AG09319 (cell line): Measurements from ENCODE around the gene CDC42EP3.

ENCODE experiments used
- DNase-seq: peaks from one replicate; pipeline ENCODE4 v3.0.0-alpha.2; 2010; ENCODE audit warnings: low read depth; ENCODE audit errors: extremely low read depth
- TF ChIP-seq, protein P1 (sequence below): IDR thresholded peaks from 2 replicates; pipeline ENCODE4 v1.5.1; 2011; ENCODE audit warnings: low read depth, mild to moderate bottlenecking, inconsistent platforms, low read length, moderate library complexity

The CDC42EP3 gene

DNA sequence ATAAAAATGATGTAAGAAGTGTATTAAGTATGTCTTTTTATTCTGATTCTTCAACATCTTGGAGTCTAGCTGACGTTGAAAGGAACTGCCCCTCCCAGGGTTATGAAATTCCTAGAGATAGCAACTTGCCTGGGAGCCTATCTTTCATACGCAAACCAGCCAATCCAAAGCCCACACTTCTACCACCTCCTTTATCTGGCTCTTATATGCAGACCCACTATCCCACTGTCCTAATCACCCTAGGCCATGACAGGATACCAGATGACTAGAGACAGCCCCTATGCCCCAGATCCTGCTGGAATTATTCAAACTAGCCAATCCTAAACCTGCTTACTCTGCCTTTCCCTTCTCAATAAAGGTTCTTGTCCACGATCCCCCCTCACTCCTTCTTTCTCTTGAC, 11.8 kb upstream of the CDC42EP3 start:
- no peak for DNase-seq
- TF ChIP-seq, protein P1, sequence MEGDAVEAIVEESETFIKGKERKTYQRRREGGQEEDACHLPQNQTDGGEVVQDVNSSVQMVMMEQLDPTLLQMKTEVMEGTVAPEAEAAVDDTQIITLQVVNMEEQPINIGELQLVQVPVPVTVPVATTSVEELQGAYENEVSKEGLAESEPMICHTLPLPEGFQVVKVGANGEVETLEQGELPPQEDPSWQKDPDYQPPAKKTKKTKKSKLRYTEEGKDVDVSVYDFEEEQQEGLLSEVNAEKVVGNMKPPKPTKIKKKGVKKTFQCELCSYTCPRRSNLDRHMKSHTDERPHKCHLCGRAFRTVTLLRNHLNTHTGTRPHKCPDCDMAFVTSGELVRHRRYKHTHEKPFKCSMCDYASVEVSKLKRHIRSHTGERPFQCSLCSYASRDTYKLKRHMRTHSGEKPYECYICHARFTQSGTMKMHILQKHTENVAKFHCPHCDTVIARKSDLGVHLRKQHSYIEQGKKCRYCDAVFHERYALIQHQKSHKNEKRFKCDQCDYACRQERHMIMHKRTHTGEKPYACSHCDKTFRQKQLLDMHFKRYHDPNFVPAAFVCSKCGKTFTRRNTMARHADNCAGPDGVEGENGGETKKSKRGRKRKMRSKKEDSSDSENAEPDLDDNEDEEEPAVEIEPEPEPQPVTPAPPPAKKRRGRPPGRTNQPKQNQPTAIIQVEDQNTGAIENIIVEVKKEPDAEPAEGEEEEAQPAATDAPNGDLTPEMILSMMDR: no peak

DNA sequence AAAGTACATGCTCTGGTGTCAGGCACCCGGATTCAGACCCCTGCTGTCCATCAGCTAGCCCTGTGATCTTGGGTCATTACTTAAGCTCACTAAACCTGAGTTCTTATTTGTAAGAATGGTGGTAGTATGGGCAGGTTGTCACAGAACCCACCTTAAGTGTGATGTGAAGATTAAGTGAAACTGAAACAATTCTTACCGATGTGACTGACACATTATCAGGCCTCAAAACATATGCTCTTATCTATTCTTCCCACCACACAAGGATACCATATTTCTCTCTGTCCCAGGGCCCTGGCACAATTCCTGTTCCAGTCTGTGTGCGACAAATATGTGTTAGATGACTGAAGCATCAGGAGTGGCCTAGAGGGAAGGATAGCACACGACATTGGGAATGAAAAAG, 11.0 kb upstream of the CDC42EP3 start:
- TF ChIP-seq, protein P1: no peak
- no peak for DNase-seq

DNA sequence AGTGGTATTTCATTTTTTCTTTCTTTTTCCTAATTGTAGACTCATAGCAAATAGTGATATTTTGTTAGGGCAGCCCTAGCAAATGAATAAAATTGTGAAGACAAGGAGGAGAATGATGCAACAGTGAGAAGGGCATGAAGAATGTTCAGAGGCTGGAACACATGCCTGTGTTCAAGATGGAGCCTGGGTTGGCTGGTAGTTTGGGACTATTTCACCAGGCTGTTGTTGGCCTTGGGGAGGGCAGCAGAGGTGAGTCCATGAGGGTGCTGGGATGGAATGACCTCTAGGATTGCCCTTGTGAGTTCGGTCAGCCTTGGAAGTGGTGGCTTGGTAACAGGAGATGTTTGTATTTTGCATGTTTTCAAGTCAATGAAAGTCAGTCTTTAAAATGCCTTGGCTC, 10.1 kb upstream of the CDC42EP3 start:
- TF ChIP-seq, protein P1: no peak
- no peak for DNase-seq

DNA sequence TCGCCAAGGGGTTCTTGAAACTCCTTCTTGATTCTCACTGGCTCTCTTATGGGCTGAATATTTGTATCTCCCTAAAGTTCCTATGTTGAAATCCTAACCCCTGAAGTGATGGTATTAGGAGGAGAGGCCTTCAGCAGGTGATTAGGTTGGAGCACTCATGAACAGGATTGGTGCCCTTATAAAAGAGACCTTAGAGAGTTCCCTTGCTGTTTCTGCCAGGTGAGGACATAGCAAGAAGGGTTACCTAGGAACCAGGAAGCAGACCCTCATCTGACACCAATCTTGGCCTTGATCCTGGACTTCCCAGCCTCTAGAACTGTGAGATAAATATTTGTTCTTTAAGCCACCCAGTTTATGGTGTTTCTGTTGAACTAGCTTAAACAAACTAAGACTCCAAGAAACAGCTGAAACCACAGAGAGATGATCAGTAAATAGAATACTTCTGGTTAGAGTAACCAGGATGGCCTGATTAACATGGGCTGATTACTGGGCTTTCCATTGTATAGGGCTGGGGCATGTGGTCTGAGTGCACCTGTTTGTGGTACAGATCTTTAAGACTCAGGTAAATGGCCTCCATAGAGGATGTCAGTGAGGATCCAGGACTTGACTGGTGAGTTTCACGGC, 7.7 kb upstream of the CDC42EP3 start:
- TF ChIP-seq, protein P1: no peak
- DNase-seq: no peak

DNA sequence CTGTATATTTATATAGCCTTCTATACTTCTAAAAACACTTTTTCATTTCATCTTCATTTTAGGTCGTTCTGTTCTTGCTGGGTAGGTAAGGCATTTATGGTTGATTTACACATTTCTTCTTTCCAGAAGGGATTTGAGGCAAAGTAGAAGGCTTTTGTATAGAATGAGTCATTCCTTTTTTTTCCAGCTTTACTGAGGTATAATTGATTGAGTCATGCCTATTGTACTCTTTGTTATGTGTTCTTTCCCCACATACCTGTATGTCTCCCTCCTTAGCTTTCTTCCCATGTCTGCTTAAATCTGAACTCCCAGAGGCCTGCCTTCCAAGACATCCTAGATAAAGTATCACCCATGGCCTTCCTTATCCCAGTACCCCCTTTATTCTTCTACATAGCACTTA, 4.8 kb upstream of the CDC42EP3 start:
- TF ChIP-seq, protein P1: no peak
- no peak for DNase-seq

DNA sequence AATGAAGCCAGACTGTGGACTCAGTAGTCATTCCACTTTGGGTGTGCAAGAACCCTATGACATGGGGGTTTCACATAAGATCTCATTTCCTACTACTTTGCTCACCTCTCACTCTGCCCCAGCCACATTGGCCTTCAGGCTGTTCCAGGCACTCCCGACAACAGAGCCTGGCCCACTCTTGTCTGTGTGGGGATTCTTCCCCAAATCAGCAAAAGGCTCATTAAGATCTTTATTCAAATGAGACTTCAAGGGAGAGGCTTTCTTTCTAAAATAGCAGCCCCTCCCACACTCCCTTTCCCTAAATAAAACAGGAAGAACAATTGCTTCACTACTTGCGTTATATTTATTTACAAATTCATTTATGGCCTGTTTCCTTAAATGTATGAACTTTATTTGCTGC, 3.5 kb upstream of the CDC42EP3 start:
- TF ChIP-seq, protein P1: no peak

DNA sequence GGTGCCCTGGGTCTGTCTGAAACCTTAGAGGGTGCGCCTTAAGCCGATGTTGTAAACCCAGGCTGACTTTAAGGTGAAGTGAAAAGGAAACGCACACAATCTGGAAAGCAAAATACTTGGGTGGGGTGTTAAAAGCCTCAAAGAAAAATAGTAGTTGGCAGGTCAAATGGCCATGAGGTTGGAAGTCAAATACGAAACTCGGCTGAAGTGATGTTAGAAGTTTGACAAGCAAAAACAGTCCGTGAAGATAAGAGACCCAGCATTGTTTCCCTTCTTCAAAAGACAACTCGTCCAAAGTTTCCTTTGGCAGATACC, 1.4 kb upstream of the CDC42EP3 start:
- no peak for DNase-seq
- TF ChIP-seq, protein P1: no peak

More for the DNA sequence above, 3.5 kb upstream of the CDC42EP3 start:
- DNase-seq: no peak
